ENCODE data around the gene GPR137.

GRCh38 chr11:64305075-64305690, 19.5 kb downstream of the GPR137 start, which contains the start of gene ESRRA:
- TF ChIP-seq CTCF (IDR thresholded peaks at IDR 0.05; ENCODE audit: poor library complexity, severe bottlenecking): no peak
- TF ChIP-seq POLR2AphosphoS5 (IDR thresholded peaks at IDR 0.05): peak; percentile 80
- TF ChIP-seq REST (IDR thresholded peaks at IDR 0.05; ENCODE audit: borderline replicate concordance): peak; percentile 32
- no peak for TF ChIP-seq EZH2 (IDR thresholded peaks at IDR 0.05; ENCODE audit: borderline replicate concordance, insufficient read depth, low read length, poor library complexity, severe bottlenecking)
- TF ChIP-seq TAF1 (IDR thresholded peaks at IDR 0.05; ENCODE audit: low read depth): peak; percentile 17
- no peak for TF ChIP-seq SMC3 (conservative IDR thresholded peaks at IDR 0.05; ENCODE audit: poor library complexity)
- TF ChIP-seq EP300 (conservative IDR thresholded peaks at IDR 0.05; ENCODE audit: poor library complexity, severe bottlenecking): no peak

Measured in neural cell (in vitro differentiated cells).